ENCODE data around the gene WNT6. TPM values are rescaled to one million over a fixed set of nuclear protein-coding genes. Genes with fewer than 3 reads are reported as not detected.

The WNT6 gene
- polyA plus RNA-seq, 4 donors: 0.10 to 0.44 (median 0.27) TPM

DNA sequence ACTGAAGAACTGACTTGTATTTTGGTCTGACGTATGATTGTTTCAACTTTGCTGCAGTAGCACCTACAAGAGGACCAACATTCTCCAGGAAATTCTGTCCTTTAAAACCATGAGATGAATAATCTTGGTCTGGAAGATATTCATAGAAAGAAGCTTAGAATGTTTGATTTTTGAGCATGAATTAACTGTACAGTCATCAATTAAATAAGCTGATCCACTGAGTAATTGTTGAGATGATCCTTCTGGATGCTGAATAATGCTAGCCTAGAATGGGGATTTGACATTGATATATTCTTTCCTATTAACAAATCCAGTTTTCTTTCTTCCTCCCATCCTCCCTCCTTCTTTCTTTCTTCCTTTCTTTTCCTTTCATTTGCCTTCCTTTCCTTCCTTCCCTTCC is 60.9 kb downstream of the WNT6 start:
- no peak for DNase-seq (ENCODE audit: low read depth in 4 of 4, low spot score in 3 of 4)

Other genes with a start within 250 kb of the WNT6 start
- 10 to 100 TPM; 16.0 to 19.5 (median 17.7) TPM for gene ZNF142, start 200.2 kb upstream of the WNT6 start, polyA plus RNA-seq (ENCODE audit: insufficient read length in 4 of 4)
- 10 to 100 TPM; 44.2 to 58.4 (median 51.1) TPM for gene BCS1L, start 200.1 kb upstream of the WNT6 start, polyA plus RNA-seq (ENCODE audit: insufficient read length in 4 of 4)
- 10 to 100 TPM; 46.4 to 51.7 (median 48.3) TPM for gene RNF25, start 187.8 kb upstream of the WNT6 start, polyA plus RNA-seq (ENCODE audit: insufficient read length in 4 of 4)
- gene STK36, start 187.7 kb upstream of the WNT6 start, polyA plus RNA-seq (ENCODE audit: insufficient read length in 4 of 4): 10 to 100 TPM; 61.1 to 84.7 (median 70.0) TPM
- 10 to 100 TPM; 29.6 to 32.7 (median 30.7) TPM for gene TTLL4, start 149.0 kb upstream of the WNT6 start, polyA plus RNA-seq (ENCODE audit: insufficient read length in 4 of 4)
- 10 to 100 TPM; 44.3 to 57.6 (median 50.7) TPM for gene CYP27A1, start 77.7 kb upstream of the WNT6 start, polyA plus RNA-seq (ENCODE audit: insufficient read length in 4 of 4)
- under 1 TPM in 1 of 4 donors, not detected in 3; 0.05 TPM for gene PRKAG3, start 28.0 kb upstream of the WNT6 start, polyA plus RNA-seq (ENCODE audit: insufficient read length in 4 of 4)
- gene WNT10A, start 21.0 kb downstream of the WNT6 start, polyA plus RNA-seq (ENCODE audit: insufficient read length in 4 of 4): 1 to 10 TPM in 2 of 4 donors, under 1 TPM in 2; 0.60 to 1.4 (median 1.1) TPM
- under 1 TPM in 1 of 4 donors, not detected in 3; 0.17 TPM for gene CDK5R2, start 99.9 kb downstream of the WNT6 start, polyA plus RNA-seq (ENCODE audit: insufficient read length in 4 of 4)
- under 1 TPM in 3 of 4 donors, not detected in 1; 0.08 to 0.10 (median 0.08) TPM for gene FEV, start 125.4 kb downstream of the WNT6 start, polyA plus RNA-seq (ENCODE audit: insufficient read length in 4 of 4)
- gene CRYBA2, start 133.6 kb downstream of the WNT6 start, polyA plus RNA-seq (ENCODE audit: insufficient read length in 4 of 4): not detected
- under 1 TPM; 0.19 to 0.41 (median 0.25) TPM for gene CFAP65, start 181.7 kb downstream of the WNT6 start, polyA plus RNA-seq (ENCODE audit: insufficient read length in 4 of 4)
- 1 to 10 TPM; 1.5 to 2.5 (median 1.8) TPM for gene IHH, start 201.1 kb downstream of the WNT6 start, polyA plus RNA-seq (ENCODE audit: insufficient read length in 4 of 4)